Measurements from ENCODE around the gene M1AP. TPM values are rescaled to one million over a fixed set of nuclear protein-coding genes. Genes with fewer than 3 reads are reported as not detected.
A peak's percentile ranks its signal among the peaks of the same experiment; 100 is the strongest.

The M1AP gene
- total and polyA plus RNA-seq, 2 of the 8 experiments (the other 6 are each of a cell fraction or from before 2014, with no cell fraction given): 4.8 TPM

GRCh38 chr2:74555610-74556103, 92.5 kb downstream of the M1AP start:
- H3K4ac ChIP-seq (replicated peaks; ENCODE audit: insufficient read length, low read depth, low read length): no peak overlapping the region
- CTCF ChIA-PET (ENCODE audit: partially characterized antibody): interaction anchor here (0.5 to 7.5 kb wide), 5 partner anchors 8 to 704 kb away, joined by 3 to 56 read pairs (median 4); partner anchors contain the start of genes CCDC142 and TTC31
- 0 out of 2 replicates have a peak overlapping the region, but pooled peaks have one; percentile 25 for H3K18ac ChIP-seq (ENCODE audit: extremely low read depth, low read length)
- no peaks in the 10 kb centered on the region for H3K79me2 ChIP-seq (ENCODE audit: control insufficient read depth in 1 of 2, insufficient read depth in 2 of 2, low read length in 2 of 2)
- POLR2A ChIA-PET (ENCODE audit: partially characterized antibody): interaction anchor here (0.6 to 2.6 kb wide), 11 partner anchors 9 to 72 kb away, joined by 3 to 16 read pairs (median 3); partner anchors contain the start of genes AUP1, CCDC142, HTRA2 and TTC31
- H4K91ac ChIP-seq (replicated peaks; ENCODE audit: insufficient read length, low read length): no peak overlapping the region
- no peak overlapping the region; the same call in 1 of the 2 replicates for H2BK12ac ChIP-seq (ENCODE audit: low read depth, low read length)
- 66% methylated on average over 17 of the region's 17 CpGs; no CpG with 5 or more reads in 1 of the 2 experiments for whole genome bisulfite sequencing, 2 experiments (ENCODE audit: extremely low coverage in 1 of 2, insufficient coverage in 1 of 2, insufficient read length in 1 of 2, insufficient replicate concordance in 2 of 2, low coverage in 1 of 2, low lambda C conversion rate in 2 of 2, missing lambda C conversion rate in 1 of 2)
- no peak overlapping the region for H4K5ac ChIP-seq (ENCODE audit: insufficient read length, low read depth, low read length)
- H3K23ac ChIP-seq (ENCODE audit: insufficient read length): no peak overlapping the region
- no peak overlapping the region for H2AK5ac ChIP-seq (ENCODE audit: low read depth, low read length)
- no peak overlapping the region for H3K27ac ChIP-seq (ENCODE audit: low read depth, low read length)
- no peak overlapping the region for H2AFZ ChIP-seq (ENCODE audit: low read length)
- peak overlapping the region; percentile 83 to 94 (median 90) for H3K4me3 ChIP-seq (ENCODE audit: extremely low read depth in 1 of 4, insufficient read depth in 2 of 4, low read depth in 3 of 4, low read length in 4 of 4)
- no peak for DNase-seq (ENCODE audit: low read depth in 1 of 2, low spot score in 2 of 2)
- H3K9me3 ChIP-seq (ENCODE audit: insufficient read depth in 2 of 2, low read depth in 1 of 2, low read length in 1 of 2): no peaks in the 10 kb centered on the region
- H3K4me2 ChIP-seq (ENCODE audit: insufficient read depth in 1 of 2, low read depth in 2 of 2, low read length in 2 of 2): peak overlapping the region; percentile 93 to 94
- H2BK20ac ChIP-seq (ENCODE audit: low read length): no peak overlapping the region
- no peak overlapping the region for H2BK5ac ChIP-seq (ENCODE audit: low read depth, low read length)
- H3K79me1 ChIP-seq (ENCODE audit: low read depth, low read length): no peaks in the 10 kb centered on the region; the same call in 1 of the 2 replicates
- H3K4me1 ChIP-seq (replicated peaks in 1 of 4; ENCODE audit: control insufficient read depth in 3 of 4, insufficient read depth in 4 of 4, low read length in 3 of 4): peaks cover 0 to 14% (median 8%) of the 10 kb centered on the region in 4 experiments; a peak in 6 of 7 replicates
- no peak overlapping the region for H2BK15ac ChIP-seq (ENCODE audit: low read length)
- no peak overlapping the region; the same call in 1 of the 2 replicates for H4K8ac ChIP-seq (ENCODE audit: extremely low read depth, insufficient read depth, low read length)
- peaks cover 0 to 46% (median 27%) of the 10 kb centered on the region in 4 experiments; a peak in 6 of 7 replicates for H3K27me3 ChIP-seq (replicated peaks in 1 of 4; ENCODE audit: control insufficient read depth in 3 of 4, extremely low read depth in 1 of 4, insufficient read depth in 3 of 4, low read length in 3 of 4)
- TF ChIP-seq CEBPB (IDR thresholded peaks at IDR 0.05; ENCODE audit: low read depth, low read length) (no peak), EP300 (IDR thresholded peaks at IDR 0.05; ENCODE audit: borderline replicate concordance in 1 of 2, low read depth in 2 of 2, low read length in 2 of 2) (no peak), EGR1 (IDR thresholded peaks at IDR 0.05; ENCODE audit: borderline replicate concordance, low read depth, low read length) (no peak), RXRA (IDR thresholded peaks at IDR 0.05; ENCODE audit: insufficient read depth, low read depth, low read length) (no peak), SUZ12 (IDR thresholded peaks at IDR 0.05; ENCODE audit: low read length) (0 out of 2 replicates have a peak, but pooled peaks have one; percentile 23)
- no peak overlapping the region for H3K56ac ChIP-seq (replicated peaks; ENCODE audit: insufficient read length, low read depth, low read length)
- no peak overlapping the region for H2BK120ac ChIP-seq (replicated peaks; ENCODE audit: low read depth, low read length)
- peak overlapping the region in 1 of 4 experiments; percentile 20; a peak in 2 of 7 replicates for H3K9ac ChIP-seq (replicated peaks in 1 of 4; ENCODE audit: extremely low read depth in 1 of 4, low read depth in 3 of 4, low read length in 3 of 4)
- no peak for FAIRE-seq
- no peak overlapping the region for H3K14ac ChIP-seq (ENCODE audit: insufficient read length)
- H4K20me1 ChIP-seq (replicated peaks in 1 of 2; ENCODE audit: control insufficient read depth in 1 of 2, insufficient read depth in 2 of 2, low read length in 2 of 2): peaks cover 2 to 4% of the 10 kb centered on the region in 2 experiments
- H3K36me3 ChIP-seq (ENCODE audit: control insufficient read depth in 2 of 4, insufficient read depth in 4 of 4, low read length in 3 of 4): peaks cover 0 to 3% (median 0%) of the 10 kb centered on the region in 4 experiments; a peak in 1 of 8 replicates
- peaks cover 18% of the 10 kb centered on the region for H3K23me2 ChIP-seq (ENCODE audit: low read depth, low read length)
